Measurements from ENCODE around the gene PRMT2. TPM values are rescaled to one million over a fixed set of nuclear protein-coding genes. Genes with fewer than 3 reads are reported as not detected.

PRMT2 gene
- 10 to 100 TPM; 54.4 to 58.2 TPM for total RNA-seq

DNA sequence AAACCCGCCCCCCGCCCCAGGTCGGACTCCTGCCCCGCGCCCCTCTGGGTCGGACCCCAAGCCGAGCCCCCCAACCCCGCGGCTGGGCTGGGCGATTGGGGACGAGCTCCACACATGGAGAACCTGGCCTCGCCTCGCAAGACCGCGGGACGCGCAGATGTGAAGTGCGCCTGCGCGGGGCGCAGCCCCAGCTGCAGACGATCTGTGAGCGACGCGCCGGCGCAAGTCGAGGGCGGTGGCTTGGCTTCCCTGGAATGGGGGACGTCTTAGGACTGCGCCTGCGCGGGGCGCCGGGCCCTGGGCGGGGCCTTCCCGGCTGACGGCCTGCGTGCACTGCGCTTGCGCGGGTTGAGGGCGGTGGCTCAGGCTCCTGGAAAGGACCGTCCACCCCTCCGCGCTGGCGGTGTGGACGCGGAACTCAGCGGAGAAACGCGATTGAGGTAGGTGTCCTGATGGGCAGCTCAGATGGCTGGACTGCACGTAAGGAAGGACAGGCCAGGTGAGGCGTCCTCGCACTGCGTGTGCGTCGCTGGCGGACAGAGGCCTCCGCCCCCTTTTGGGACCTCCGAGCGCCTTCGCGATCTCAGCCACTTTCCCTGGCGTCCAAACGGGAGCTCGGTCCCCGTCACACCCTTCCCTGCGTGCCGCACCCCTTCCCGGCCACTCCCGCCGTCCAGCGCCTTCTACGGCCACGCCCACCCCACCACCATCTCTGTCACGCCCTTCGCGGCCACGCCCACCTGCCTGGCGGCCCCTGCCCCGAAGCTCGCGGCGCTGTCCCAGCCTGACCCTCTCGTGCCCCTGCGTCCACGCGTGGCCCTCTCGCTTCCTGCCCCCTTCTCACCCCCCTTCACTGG is at the start of gene PRMT2:
Gene PRMT2 (plus strand): TSS at position 351 of the 857 bp plus-strand sequence. CDS start 1,278 bp downstream, outside the sequence.
- intact Hi-C loops (cut with micrococcal nuclease) = no loop called here

GRCh38 chr21:46594276-46594675 is 41.2 kb upstream of the PRMT2 start:
- TF ChIP-seq CTCF (IDR thresholded peaks at IDR 0.05) = no peak
- no peak overlapping the region for H3K27ac Mint-ChIP-seq
- CTCF ChIA-PET = no interaction called here
- DNase-seq (no peak), ATAC-seq (no peak)
- intact Hi-C loops (cut with micrococcal nuclease) = no loop called here
- POLR2A ChIA-PET = interaction anchor here (0.7 to 1.9 kb wide), 2 partner anchors 12 to 35 kb away, joined by 3 to 4 read pairs; no protein-coding TSS in a partner anchor
- H3K36me3 Mint-ChIP-seq (ENCODE audit: low read depth) = peaks cover 2% of the 10 kb centered on the region
- no peaks in the 10 kb centered on the region for H3K27me3 Mint-ChIP-seq
- H3K4me1 Mint-ChIP-seq (ENCODE audit: low read depth) = peaks cover 6% of the 10 kb centered on the region
- peaks cover 33% of the 10 kb centered on the region for H3K9me3 Mint-ChIP-seq
- H3K4me3 Mint-ChIP-seq = no peak overlapping the region

More for the DNA sequence above, at the start of gene PRMT2:
- peaks cover 21% of the 10 kb centered on the region for H3K36me3 Mint-ChIP-seq (ENCODE audit: low read depth)
- no peaks in the 10 kb centered on the region for H3K9me3 Mint-ChIP-seq
- H3K4me3 Mint-ChIP-seq = peak within 1 kb of the TSS; percentile 93
- peak within 1 kb of the TSS; percentile 97 for H3K27ac Mint-ChIP-seq
- H3K4me1 Mint-ChIP-seq (ENCODE audit: low read depth) = peaks cover 63% of the 10 kb centered on the region
- ChIA-PET POLR2A (interaction anchor here (0.7 to 7.4 kb wide), 11 partner anchors 9 to 484 kb away, joined by 3 to 52 read pairs (median 6); no protein-coding TSS in a partner anchor), CTCF (interaction anchor here (0.6 to 6.4 kb wide), 2 partner anchors 14 to 135 kb away, joined by 3 to 22 read pairs; no protein-coding TSS in a partner anchor)
- DNase-seq (peak; percentile 96), ATAC-seq (peak; percentile 89)
- no peak for TF ChIP-seq CTCF (IDR thresholded peaks at IDR 0.05)
- H3K27me3 Mint-ChIP-seq = no peaks in the 10 kb centered on the region

GRCh38 chr21:46596201-46596600 is 39.3 kb upstream of the PRMT2 start:
- no peak overlapping the region for H3K27ac Mint-ChIP-seq
- peaks cover 14% of the 10 kb centered on the region for H3K4me1 Mint-ChIP-seq (ENCODE audit: low read depth)
- TF ChIP-seq CTCF (IDR thresholded peaks at IDR 0.05) = no peak
- no peak for DNase-seq
- H3K4me3 Mint-ChIP-seq = no peak overlapping the region
- CTCF ChIA-PET = no interaction called here
- POLR2A ChIA-PET = no interaction called here
- intact Hi-C loops (cut with micrococcal nuclease) = no loop called here
- H3K9me3 Mint-ChIP-seq = peaks cover 19% of the 10 kb centered on the region
- peaks cover 2% of the 10 kb centered on the region for H3K36me3 Mint-ChIP-seq (ENCODE audit: low read depth)
- H3K27me3 Mint-ChIP-seq = no peaks in the 10 kb centered on the region
- ATAC-seq = no peak

DNA sequence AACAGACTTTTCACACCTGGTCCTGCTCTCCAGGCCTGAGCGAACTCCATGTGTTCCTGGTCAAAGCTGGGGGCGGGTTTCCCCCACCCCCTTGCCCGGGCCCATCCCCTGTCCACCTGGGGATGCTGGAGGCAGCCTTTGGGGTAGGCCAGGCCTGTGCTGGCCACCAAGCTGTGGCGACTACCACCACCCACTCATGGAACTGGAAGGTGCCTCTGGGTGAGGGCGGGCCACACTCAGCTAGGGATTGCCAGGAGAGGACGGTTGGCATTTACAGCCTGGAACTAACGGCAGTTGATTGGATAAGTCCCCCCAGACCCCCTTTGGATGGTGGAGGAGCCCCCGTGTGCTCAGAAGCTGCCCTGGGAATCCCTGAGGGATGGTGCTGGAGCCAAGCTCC is 38.4 kb upstream of the PRMT2 start:
- POLR2A ChIA-PET = interaction anchor here (1.5 kb wide), 1 partner anchor 9 kb away, joined by 5 read pairs; no protein-coding TSS in a partner anchor

More for the DNA sequence above, 38.4 kb upstream of the PRMT2 start:
- no peak for ATAC-seq
- no peak for TF ChIP-seq CTCF (IDR thresholded peaks at IDR 0.05)
- peaks cover 2% of the 10 kb centered on the region for H3K36me3 Mint-ChIP-seq (ENCODE audit: low read depth)
- no peak overlapping the region for H3K4me3 Mint-ChIP-seq
- CTCF ChIA-PET = no interaction called here
- no peak for DNase-seq
- intact Hi-C loops (cut with micrococcal nuclease) = no loop called here
- peaks cover 13% of the 10 kb centered on the region for H3K9me3 Mint-ChIP-seq
- H3K27me3 Mint-ChIP-seq = no peaks in the 10 kb centered on the region
- H3K27ac Mint-ChIP-seq = no peak overlapping the region
- H3K4me1 Mint-ChIP-seq (ENCODE audit: low read depth) = peaks cover 16% of the 10 kb centered on the region
